ENCODE data around the gene KCTD5.
"Not testable (repeated sequence)": the region's sequence is repeated elsewhere in the genome, so short reads cannot be mapped to it uniquely, and the experiment has no call there.

The KCTD5 gene

GRCh38 chr16:2710021-2710710 lies 27.8 kb downstream of the KCTD5 start:
- DNase-seq (ENCODE audit: low read depth), result no peak

GRCh38 chr16:2710711-2711231 lies 28.4 kb downstream of the KCTD5 start:
- no peak for DNase-seq (ENCODE audit: low read depth)

- DNase-seq (ENCODE audit: low read depth), result no peak
These were observed 29.2 kb downstream of the KCTD5 start for GRCh38 chr16:2711370-2712062.

DNA sequence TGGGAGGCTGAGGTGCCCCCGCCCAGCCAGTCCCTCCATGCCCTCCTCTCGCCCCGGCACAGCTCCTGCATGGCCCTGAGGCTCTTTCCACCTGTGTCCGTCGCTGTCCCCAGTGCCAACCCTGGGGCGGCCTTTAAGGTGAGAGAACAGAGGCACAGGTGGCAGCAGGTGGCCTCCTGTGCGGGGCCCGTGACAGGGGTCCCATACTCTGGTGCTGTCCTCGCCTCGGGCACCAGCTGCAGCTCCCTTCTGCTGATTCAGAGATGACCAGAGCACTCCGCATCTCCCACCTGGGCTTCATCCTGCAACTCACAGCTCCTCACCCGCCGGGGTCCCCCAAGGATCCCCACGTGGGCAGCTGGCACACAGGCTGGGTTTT lies 29.7 kb downstream of the KCTD5 start:
- DNase-seq (ENCODE audit: low read depth), result no peak

DNA sequence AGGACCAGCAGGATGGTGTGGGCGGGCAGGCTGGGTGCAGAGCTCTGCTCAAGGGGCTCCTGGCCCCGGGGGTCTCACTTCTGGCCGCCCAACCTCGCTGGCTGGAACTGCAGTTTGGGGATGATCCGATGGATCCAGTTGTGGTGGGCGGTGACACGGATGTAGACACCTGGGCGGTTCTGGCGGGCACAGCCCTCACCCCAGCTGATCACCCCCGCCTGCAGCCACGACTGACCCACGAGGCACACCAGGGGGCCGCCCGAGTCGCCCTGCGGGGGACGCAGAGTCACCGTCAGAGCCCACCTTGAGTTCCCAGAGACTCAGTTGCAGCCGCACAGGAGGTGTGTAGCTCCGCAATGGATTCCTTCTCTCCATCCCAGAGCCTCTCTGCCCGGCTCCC lies 30.2 kb downstream of the KCTD5 start:
- DNase-seq (ENCODE audit: low read depth), result no peak

GRCh38 chr16:2713523-2713922 lies 31.2 kb downstream of the KCTD5 start:
- DNase-seq (ENCODE audit: low read depth), result no peak

DNA sequence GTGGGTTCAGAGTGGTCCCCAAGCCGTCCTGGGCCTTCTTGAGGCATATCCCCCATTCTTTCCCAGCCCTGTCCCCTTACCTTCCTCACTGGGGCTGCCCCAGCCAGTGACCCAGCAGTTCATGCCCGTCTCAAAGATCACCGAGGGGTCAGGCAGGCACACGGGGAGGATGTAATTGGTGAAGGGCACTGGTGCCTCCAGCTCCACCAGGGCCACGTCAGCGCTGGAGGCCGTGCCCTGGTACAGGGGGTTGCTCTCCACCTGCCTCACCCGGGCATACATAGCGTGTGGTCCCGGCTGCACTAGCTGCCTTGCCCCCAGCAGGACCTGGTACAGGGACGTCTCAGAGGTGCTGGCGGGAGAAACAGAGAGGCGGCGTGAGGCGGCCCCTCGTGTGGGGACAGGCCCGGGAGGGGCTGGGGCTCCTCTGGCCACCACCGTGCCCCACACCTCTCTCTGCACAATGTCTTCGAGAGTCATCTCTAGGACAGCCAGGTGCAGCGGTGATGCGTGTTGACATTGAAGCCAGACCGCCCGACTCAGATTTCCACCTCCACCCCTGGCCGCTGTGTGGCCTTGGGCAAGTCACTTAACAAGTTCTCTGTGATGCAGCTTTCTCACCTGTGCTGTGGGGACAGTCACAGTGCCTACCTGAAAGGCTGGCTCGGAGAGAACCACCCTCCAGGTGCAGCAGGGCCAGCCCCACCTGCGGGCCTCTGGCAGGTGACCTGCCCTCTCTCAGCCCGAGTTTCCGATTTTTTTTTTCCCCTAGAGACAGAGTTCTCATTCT lies 31.9 kb downstream of the KCTD5 start:
- DNase-seq (ENCODE audit: low read depth), result no peak

- DNase-seq (ENCODE audit: low read depth), result no peak
These were observed 32.7 kb downstream of the KCTD5 start for GRCh38 chr16:2715064-2715463.

DNA sequence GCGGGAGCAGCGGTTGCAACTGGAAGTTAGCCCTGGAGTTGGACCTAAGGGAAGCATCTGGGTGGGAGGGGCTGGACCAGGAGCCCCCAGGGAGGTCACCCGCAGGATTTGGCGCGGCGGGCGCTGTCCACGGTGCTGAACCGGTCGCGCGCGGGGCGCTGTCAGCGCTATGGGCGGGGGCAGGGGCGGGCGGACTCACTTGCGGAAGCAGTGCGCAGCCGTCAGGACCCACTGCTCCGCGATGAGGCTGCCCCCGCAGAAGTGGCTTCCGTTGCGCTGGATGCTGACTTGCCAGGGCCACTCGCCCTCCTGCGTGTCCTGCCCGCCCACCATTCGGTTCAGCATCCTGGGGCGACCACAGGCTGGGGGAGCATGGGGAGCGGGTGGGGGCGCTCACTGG lies 33.2 kb downstream of the KCTD5 start:
- DNase-seq (ENCODE audit: low read depth), result peak; percentile 72

GRCh38 chr16:2715966-2716885 lies 33.9 kb downstream of the KCTD5 start:
- no peak for DNase-seq (ENCODE audit: low read depth)

DNA sequence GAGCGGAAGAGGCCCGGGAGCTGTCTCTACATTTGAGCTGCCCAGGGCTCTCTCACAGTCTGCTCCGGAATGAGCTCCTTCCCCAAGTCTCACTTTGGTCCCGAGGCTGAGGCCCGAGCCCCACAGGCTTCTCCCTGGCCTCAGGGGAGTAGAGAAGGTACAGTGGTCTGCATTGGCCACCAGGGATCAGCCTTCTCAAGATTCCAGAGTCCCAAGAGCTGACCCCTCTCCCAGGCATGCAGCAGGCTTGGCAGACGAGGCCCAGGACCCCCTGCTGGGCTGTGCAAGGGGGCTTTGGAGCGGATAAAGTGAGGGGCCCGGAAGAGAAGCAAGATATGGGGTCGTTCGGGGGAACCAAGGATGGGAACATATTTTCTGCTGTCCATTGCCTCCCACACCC lies 34.6 kb downstream of the KCTD5 start:
- DNase-seq (ENCODE audit: low read depth), result no peak

DNA sequence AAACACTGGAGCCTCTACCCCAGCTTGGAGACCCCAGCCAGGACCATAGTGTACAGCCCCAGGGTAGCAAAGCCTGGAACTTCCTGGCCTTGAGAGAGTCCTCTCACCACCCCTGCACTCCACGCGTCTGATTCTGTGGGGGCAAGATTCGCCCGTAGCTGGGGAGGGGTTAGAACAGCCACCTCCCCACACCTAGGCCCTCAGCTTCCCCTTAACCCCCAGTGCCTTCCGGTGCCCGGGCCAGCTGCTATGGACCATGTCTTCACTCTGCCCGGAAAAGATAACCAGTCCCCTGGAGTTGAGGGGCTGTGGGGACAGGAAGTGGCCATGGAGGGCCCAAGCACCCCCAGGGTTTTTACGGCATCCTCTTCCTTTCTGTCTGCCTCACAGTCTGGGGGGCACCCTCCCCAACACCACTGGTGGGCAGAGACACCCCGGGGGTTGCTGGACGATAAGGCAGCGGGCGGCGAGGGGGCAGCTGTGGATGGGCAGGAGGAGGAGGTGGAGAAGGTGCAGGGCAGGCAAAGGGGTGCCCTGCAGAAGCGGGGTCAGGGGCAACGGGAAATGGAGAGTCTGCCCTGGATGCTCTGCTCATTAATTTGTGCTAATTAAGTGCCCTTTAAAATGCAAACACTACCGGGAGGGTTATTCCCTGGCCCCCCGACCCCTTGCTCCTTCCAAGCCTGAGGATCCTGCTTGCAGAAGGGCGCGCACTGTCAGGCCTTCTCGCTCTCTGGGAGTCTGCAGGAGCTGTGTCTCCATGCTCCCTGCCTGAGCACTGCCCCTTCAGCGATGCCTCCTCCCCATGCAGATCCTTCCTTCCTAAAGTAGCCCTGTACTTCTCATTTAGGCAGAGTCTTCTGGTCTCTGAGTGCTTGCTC lies 35.3 kb downstream of the KCTD5 start:
- DNase-seq (ENCODE audit: low read depth), result no peak

DNA sequence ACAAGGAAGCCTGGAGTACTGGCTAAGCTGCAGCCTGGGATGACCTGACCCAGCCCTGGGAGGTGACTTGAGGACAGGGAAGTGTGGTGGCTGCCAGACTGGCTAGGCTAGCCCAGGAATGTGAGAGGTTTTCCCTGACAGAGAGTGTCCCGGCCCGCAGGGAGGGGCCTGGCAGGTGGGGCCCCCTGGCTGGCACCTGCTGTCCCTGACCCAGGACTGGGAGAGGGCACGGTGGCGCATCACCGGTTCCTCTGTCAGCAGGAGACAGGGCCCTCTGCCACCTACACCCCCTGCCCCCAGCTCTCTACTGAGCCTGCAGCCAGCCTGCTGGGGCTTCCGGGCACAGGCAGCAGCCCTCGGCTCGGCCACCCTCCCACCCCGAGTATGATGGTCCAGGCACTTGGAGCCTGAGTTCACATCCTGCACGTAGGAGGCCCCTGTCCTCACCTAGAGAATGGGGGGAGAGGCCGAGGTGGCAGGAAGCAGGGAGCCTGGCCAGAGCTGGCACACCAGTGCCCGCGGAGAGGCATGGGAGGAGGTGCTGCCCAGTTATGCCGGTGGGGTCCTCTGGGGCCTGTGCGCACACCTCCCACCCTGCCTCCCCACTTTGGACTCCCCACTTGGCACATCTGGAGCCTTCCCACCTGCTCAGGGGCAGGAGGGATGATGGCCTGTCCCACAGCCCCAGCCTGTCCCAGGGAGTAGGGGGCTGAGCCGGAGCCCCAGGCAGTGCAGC lies 37.2 kb downstream of the KCTD5 start:
- no peak for DNase-seq (ENCODE audit: low read depth)

- no peak for DNase-seq (ENCODE audit: low read depth)
These were observed 37.7 kb downstream of the KCTD5 start, which contains the start of gene PRSS27 for GRCh38 chr16:2720064-2720457. Gene PRSS27 (minus strand): TSS chr16:2720224. CDS start chr16:2720160, 64 bp downstream.

DNA sequence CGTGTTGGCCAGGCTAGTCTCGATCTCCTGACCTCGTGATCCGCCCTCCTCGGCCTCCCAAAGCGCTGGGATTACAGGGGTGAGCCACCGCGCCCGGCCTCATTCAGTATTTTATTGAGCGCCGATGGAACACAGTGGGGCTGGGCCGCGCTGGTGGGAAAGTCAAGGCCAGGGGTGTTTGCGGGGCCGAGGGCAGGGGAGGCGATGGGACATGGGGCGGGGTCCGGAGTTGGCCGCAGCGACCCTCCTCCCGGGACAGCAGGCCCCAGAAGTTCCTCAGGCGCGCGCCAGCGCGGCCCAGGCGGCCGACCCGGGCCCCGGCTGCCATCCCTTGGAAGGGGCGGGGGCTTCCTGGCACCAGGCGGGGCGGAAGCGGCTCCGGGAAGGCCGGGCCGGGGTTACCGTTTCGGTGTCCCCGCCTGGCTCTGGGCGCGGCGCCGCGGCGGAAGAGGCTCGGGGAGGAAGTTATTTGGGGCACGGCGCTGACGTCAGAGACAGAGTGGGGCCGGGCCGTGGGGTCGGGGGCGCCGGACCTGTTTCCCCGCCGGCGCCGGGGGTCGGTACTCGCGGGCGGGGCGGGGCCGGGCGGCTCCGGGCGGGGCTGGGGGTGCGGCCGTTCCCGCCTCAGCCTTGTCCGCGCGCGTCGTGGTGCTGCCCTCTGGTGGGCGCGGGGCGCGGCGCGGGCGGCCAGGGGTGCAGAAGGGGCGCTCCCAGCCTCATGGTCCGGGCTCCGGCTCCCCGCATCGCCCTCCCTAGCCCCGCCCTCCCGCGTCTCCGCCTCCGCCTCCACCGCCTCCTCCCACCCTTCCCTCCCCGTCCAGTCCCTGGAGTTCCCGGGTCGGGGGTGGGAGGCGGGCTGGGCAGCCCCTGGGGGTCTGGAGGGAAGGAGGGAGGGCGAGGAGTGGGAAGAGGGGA lies 38.7 kb downstream of the KCTD5 start:
- peak; percentile 80 for DNase-seq (ENCODE audit: low read depth)

DNA sequence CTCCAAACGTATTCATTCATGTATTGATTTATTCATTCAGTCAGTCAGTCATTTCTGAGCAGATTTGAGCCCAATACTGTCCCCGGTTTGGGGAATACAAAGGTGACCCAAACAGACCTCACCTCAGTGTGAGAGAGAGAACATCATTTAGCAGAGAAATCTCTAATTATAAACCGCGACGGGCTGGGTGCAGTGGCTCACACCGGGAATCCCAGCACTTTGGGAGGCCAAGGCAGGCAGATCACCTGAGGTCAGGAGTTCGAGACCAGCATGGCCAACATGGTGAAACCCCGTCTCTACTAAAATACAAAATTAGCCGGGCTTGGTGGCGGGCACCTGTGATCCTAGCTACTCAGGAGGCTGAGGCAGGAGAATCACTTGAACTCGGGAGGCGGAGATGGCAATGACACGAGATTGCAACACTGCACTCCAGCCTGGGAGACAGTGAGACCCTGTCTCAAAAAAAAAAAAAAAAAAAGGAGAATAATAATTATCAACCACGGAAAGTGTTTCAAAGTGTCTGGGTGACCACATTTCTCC lies 39.4 kb downstream of the KCTD5 start:
- not testable (repeated sequence) for DNase-seq (ENCODE audit: low read depth)

GRCh38 chr16:2724088-2724676 lies 41.9 kb downstream of the KCTD5 start:
- DNase-seq (ENCODE audit: low read depth), result no peak

DNA sequence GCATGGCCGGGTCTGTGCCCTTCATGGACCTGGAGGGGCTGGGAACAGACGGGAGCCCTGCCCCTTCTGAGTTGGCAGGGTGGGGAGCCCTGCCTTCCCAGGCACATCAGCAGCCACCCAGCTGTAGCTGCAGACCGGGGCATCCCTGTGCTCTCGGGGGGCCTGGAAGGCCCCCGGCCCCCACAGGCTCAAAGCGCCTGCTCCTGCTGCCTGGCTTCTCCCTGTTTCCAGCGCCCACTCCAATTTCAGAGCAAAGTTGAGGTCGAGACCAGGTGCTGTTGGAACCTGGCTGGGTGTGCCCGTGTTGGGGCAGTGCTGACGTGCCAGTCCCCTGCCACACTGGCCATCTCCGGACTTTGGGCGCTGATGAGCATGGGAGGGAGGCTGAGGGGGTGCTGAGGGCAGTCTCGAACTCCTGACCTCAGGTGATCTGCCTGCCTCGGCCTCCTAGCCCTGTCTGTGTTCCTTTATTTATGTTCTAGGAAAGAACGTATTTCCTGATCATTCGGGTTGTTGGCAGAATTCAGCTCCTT lies 42.6 kb downstream of the KCTD5 start:
- DNase-seq (ENCODE audit: low read depth), result no peak
